HepG2 (cell line): ENCODE measurements around the gene NELFB. TPM values are rescaled to one million over a fixed set of nuclear protein-coding genes. Genes with fewer than 3 reads are reported as not detected.

Experiments used
- ATF1 ChIP-seq: IDR thresholded peaks from 2 replicates; pipeline ENCODE4 v1.6.1; 2016; ENCODE audit warnings: mild to moderate bottlenecking, control low read depth
- EP300 ChIP-seq, 3 experiments: sonication (generic) in 1 of 3; formaldehyde crosslinking in 1 of 3; IDR thresholded peaks; 2 replicates each; pipeline versions ENCODE4 v1.5.1 to v1.6.1; 2011 to 2020; ENCODE audit warnings: low read depth in 2 of 3, low read length in 2 of 3, borderline replicate concordance in 1 of 3, improper control_type of control experiment in 1 of 3, mild to moderate bottlenecking in 1 of 3, missing genetic modification reagents in 1 of 3, moderate library complexity in 1 of 3
- FOXO4 ChIP-seq: sonication (generic); formaldehyde crosslinking; conservative IDR thresholded peaks from 2 replicates; pipeline ENCODE4 v1.8.1; 2023; ENCODE audit warnings: missing genetic modification reagents
- JUNB ChIP-seq: sonication (generic); formaldehyde crosslinking; IDR thresholded peaks from 2 replicates; pipeline ENCODE4 v1.8.0; 2022; ENCODE audit warnings: missing genetic modification reagents, mild to moderate bottlenecking, borderline replicate concordance
- KMT2B ChIP-seq: IDR thresholded peaks from 2 replicates; pipeline ENCODE4 v1.6.1; 2016; ENCODE audit warnings: missing genetic modification reagents, missing compliant biosample characterization
- MYNN ChIP-seq: sonication (generic); formaldehyde crosslinking; IDR thresholded peaks from 2 replicates; pipeline ENCODE4 v1.4.0; 2020; ENCODE audit warnings: mild to moderate bottlenecking, low read depth, missing genetic modification reagents
- PAWR ChIP-seq: sonication (generic); formaldehyde crosslinking; IDR thresholded peaks from 2 replicates; pipeline ENCODE4 v1.4.0; 2020; ENCODE audit warnings: missing genetic modification reagents, mild to moderate bottlenecking, borderline replicate concordance
- RFX1 ChIP-seq: fragments of 450-650 bp; IDR thresholded peaks from 2 replicates; pipeline ENCODE4 v1.6.1; 2017
- RFXAP ChIP-seq: sonication (generic); formaldehyde crosslinking; IDR thresholded peaks from 2 replicates; pipeline ENCODE4 v1.4.0; 2020; ENCODE audit warnings: missing genetic modification reagents, borderline replicate concordance
- SMAD1 ChIP-seq: sonication (generic); formaldehyde crosslinking; IDR thresholded peaks from 2 replicates; pipeline ENCODE4 v1.4.0; 2020; ENCODE audit warnings: missing genetic modification reagents, low read depth, mild to moderate bottlenecking, borderline replicate concordance
- SMYD3 ChIP-seq: sonication (generic); formaldehyde crosslinking; IDR thresholded peaks from 2 replicates; pipeline ENCODE4 v1.8.1; 2023; ENCODE audit warnings: mild to moderate bottlenecking, missing genetic modification reagents
- TERF1 ChIP-seq: sonication (generic); formaldehyde crosslinking; IDR thresholded peaks from 2 replicates; pipeline ENCODE4 v1.8.0; 2022; ENCODE audit warnings: mild to moderate bottlenecking, missing genetic modification reagents, moderate library complexity
- ZBTB3 ChIP-seq: sonication (generic); formaldehyde crosslinking; IDR thresholded peaks from 2 replicates; pipeline ENCODE4 v1.4.0; 2020; ENCODE audit warnings: low read depth, mild to moderate bottlenecking, moderate library complexity, missing genetic modification reagents, borderline replicate concordance
- ZIK1 ChIP-seq: sonication (generic); formaldehyde crosslinking; IDR thresholded peaks from 2 replicates; pipeline ENCODE4 v1.5.0; 2020; ENCODE audit warnings: mild to moderate bottlenecking, low read depth, missing genetic modification reagents, borderline replicate concordance
- ZNF432 ChIP-seq: sonication (generic); formaldehyde crosslinking; IDR thresholded peaks from 2 replicates; pipeline ENCODE4 v1.5.0; 2020; ENCODE audit warnings: missing genetic modification reagents, mild to moderate bottlenecking, borderline replicate concordance
- ZNF558 ChIP-seq: sonication (generic); formaldehyde crosslinking; IDR thresholded peaks from 2 replicates; pipeline ENCODE4 v1.9.0; 2022; ENCODE audit warnings: mild to moderate bottlenecking, missing genetic modification reagents, borderline replicate concordance
- ZNF572 ChIP-seq: sonication (generic); formaldehyde crosslinking; IDR thresholded peaks from 2 replicates; pipeline ENCODE4 v1.5.1; 2020; ENCODE audit warnings: mild to moderate bottlenecking, missing genetic modification reagents
- ZNF747 ChIP-seq: sonication (generic); formaldehyde crosslinking; IDR thresholded peaks from 2 replicates; pipeline ENCODE4 v1.8.1; 2023; ENCODE audit warnings: missing genetic modification reagents, mild to moderate bottlenecking, borderline replicate concordance
- ZNF768 ChIP-seq: sonication (generic); formaldehyde crosslinking; IDR thresholded peaks from 2 replicates; pipeline ENCODE4 v1.4.0; 2020; ENCODE audit warnings: missing genetic modification reagents
- ZNF816 ChIP-seq: sonication (generic); formaldehyde crosslinking; IDR thresholded peaks from 2 replicates; pipeline ENCODE4 v1.8.0; 2022; ENCODE audit warnings: missing genetic modification reagents, mild to moderate bottlenecking, borderline replicate concordance
- polyA plus RNA-seq, 8 experiments: library from polyadenylated mRNA; depleted of rRNA in 3 of 8; stranded (reverse) in 7 of 8; unstranded in 1 of 8; fragments of >200 nt; fragmentation: Illumina TruSeq in 4 of 8; extraction: Trizol in 4 of 8; gene quantifications; 2 replicates each; pipeline versions ENCODE4 v1.2.1 to v1.2.3, GENCODE V29; 2011 to 2016; ENCODE audit warnings: low read depth in 4 of 8, missing spikeins in 1 of 8, mixed read lengths in 1 of 8; ENCODE audit not compliant: insufficient read depth in 1 of 8
- total RNA-seq, 5 experiments: library from RNA; depleted of rRNA; stranded (reverse); fragments of >200 nt; fragmentation: Illumina TruSeq; extraction: Trizol; gene quantifications; 2 replicates each; pipeline ENCODE4 v1.2.3, GENCODE V29; 2016; ENCODE audit warnings: low read depth in 1 of 5
- TF ChIP-seq, protein P1 (sequence below): IDR thresholded peaks from 2 replicates; pipeline ENCODE4 v1.6.1; 2016; ENCODE audit warnings: missing biosample characterization, missing genetic modification reagents, low read depth
- TF ChIP-seq, protein P2 (sequence below): sonication (generic); formaldehyde crosslinking; IDR thresholded peaks from 2 replicates; pipeline ENCODE4 v1.4.0; 2020; ENCODE audit warnings: mild to moderate bottlenecking, missing genetic modification reagents
- TF ChIP-seq, protein P3 (sequence below): sonication (generic); formaldehyde crosslinking; IDR thresholded peaks from 2 replicates; pipeline ENCODE4 v1.8.0; 2022; ENCODE audit warnings: missing genetic modification reagents, low read depth, mild to moderate bottlenecking, borderline replicate concordance

NELFB gene
- total and polyA plus RNA-seq, 2 of the 13 experiments (the other 11 are each of a cell fraction or from before 2014, with no cell fraction given): 26.5 to 45.8 TPM

GRCh38 chr9:137235424-137236237, 19.5 kb upstream of the NELFB start (continued):
- TF ChIP-seq, protein P1, sequence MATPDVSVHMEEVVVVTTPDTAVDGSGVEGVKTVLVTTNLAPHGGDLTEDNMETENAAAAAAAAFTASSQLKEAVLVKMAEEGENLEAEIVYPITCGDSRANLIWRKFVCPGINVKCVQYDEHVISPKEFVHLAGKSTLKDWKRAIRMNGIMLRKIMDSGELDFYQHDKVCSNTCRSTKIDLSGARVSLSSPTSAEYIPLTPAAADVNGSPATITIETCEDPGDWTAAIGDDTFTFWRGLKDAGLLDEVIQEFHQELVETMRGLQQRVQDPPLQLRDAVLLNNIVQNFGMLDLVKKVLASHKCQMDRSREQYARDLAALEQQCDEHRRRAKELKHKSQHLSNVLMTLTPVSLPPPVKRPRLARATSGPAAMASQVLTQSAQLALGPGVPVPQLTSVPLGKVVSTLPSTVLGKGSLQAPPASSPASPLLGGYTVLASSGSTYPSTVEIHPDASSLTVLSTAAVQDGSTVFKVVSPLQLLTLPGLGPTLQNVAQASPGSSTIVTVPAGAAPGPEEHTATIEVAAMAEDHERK: no peak
- TF ChIP-seq FOXO4 (CRISPR knock-in tag) (no peak), ZNF768 (CRISPR knock-in tag) (peak; percentile 25; the same call in 1 of the 2 replicates), MYNN (CRISPR knock-in tag) (no peak), EP300 (IDR thresholded peaks at IDR 0.05; ENCODE audit: low read depth in 2 of 2, low read length in 2 of 2) (0 out of 4 replicates have a peak, but pooled peaks of 1 of the 2 experiments have one; percentile 10), EP300 (CRISPR knock-in tag; IDR thresholded peaks at IDR 0.05; ENCODE audit: borderline replicate concordance) (no peak; the same call in 1 of the 2 replicates), SMAD1 (CRISPR knock-in tag) (no peak), ATF1 (no peak), ZNF816 (CRISPR knock-in tag) (no peak), KMT2B (CRISPR knock-in tag) (0 out of 2 replicates have a peak, but pooled peaks have one; percentile 9), JUNB (CRISPR knock-in tag) (no peak), RFXAP (CRISPR knock-in tag) (no peak), ZNF432 (no peak), RFX1 (no peak), SMYD3 (CRISPR knock-in tag) (no peak), ZNF558 (CRISPR knock-in tag) (no peak), ZIK1 (CRISPR knock-in tag) (no peak), ZNF572 (CRISPR knock-in tag) (0 out of 2 replicates have a peak, but pooled peaks have one; percentile 19), PAWR (no peak), ZNF747 (CRISPR knock-in tag) (no peak), TERF1 (CRISPR knock-in tag) (no peak), ZBTB3 (CRISPR knock-in tag) (no peak)
- TF ChIP-seq, protein P2, sequence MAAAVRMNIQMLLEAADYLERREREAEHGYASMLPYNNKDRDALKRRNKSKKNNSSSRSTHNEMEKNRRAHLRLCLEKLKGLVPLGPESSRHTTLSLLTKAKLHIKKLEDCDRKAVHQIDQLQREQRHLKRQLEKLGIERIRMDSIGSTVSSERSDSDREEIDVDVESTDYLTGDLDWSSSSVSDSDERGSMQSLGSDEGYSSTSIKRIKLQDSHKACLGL (CRISPR knock-in tag): no peak; the same call in 1 of the 2 replicates
- TF ChIP-seq, protein P3, sequence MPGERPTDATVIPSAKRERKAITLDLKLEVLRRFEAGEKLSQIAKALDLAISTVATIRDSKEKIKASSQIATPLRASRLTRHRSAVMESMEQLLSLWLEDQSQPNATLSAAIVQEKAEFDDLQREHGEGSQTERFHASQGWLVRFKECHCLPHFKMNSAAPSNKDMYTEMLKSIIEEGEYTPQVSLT: no peak
